HFF-Myc (cell line): ENCODE data around the gene TNRC18.

Experiments
- DNase-seq: peaks from one replicate; pipeline ENCODE4 v3.0.0-alpha.2; 2011; ENCODE audit warnings: low read depth; ENCODE audit errors: extremely low read depth
- H3K4me3 ChIP-seq: replicated peaks from 2 replicates; pipeline ENCODE4 v1.5.1; 2011; ENCODE audit warnings: low read depth, mild to moderate bottlenecking, control low read depth, low read length
- CTCF ChIP-seq: IDR thresholded peaks from 2 replicates; pipeline ENCODE4 v1.5.1; 2012; ENCODE audit warnings: mild to moderate bottlenecking, low read depth, low read length, control low read depth; ENCODE audit errors: missing control alignments

Gene TNRC18

GRCh38 chr7:5417106-5418071, 6.2 kb downstream of the TNRC18 start:
- no peak overlapping the region; the same call in 1 of the 2 replicates for H3K4me3 ChIP-seq
- DNase-seq = no peak
- no peak for TF ChIP-seq CTCF

GRCh38 chr7:5414916-5415315, 8.7 kb downstream of the TNRC18 start:
- H3K4me3 ChIP-seq = no peak overlapping the region
- TF ChIP-seq CTCF = no peak
- DNase-seq = no peak

- no peak overlapping the region for H3K4me3 ChIP-seq
- no peak for DNase-seq
- no peak for TF ChIP-seq CTCF
These were observed 10.2 kb downstream of the TNRC18 start for GRCh38 chr7:5413449-5413786.

- no peak for TF ChIP-seq CTCF
- no peak for DNase-seq
- H3K4me3 ChIP-seq = no peak overlapping the region
These were observed 14.9 kb downstream of the TNRC18 start for GRCh38 chr7:5408777-5409176.

GRCh38 chr7:5406957-5407945, 16.4 kb downstream of the TNRC18 start:
- no peak for TF ChIP-seq CTCF
- no peak for DNase-seq
- H3K4me3 ChIP-seq = no peak overlapping the region

- no peak for DNase-seq
- H3K4me3 ChIP-seq = no peak overlapping the region
- no peak for TF ChIP-seq CTCF
These were observed 19.2 kb downstream of the TNRC18 start for GRCh38 chr7:5404421-5404826.
